Muscle of leg (tissue), 11 donors: ENCODE data around the gene CEPT1. TPM values are rescaled to one million over a fixed set of nuclear protein-coding genes. Genes with fewer than 3 reads are reported as not detected.
A peak's percentile ranks its signal among the peaks of the same experiment; 100 is the strongest.

Experiments
- DNase-seq: peaks from one replicate; pipeline ENCODE4 v3.0.0; 2013
- H3K27ac ChIP-seq: one replicate; pipeline ENCODE4 v1.5.1; 2013; ENCODE audit warnings: mild to moderate bottlenecking, low read length, control low read depth
- H3K27me3 ChIP-seq: one replicate; pipeline ENCODE4 v1.6.1; 2013; ENCODE audit warnings: low read length; ENCODE audit not compliant: control insufficient read depth, insufficient read depth
- H3K36me3 ChIP-seq: one replicate; pipeline ENCODE4 v1.6.1; 2013; ENCODE audit warnings: low read length; ENCODE audit not compliant: control insufficient read depth, insufficient read depth
- H3K4me1 ChIP-seq: one replicate; pipeline ENCODE4 v1.6.1; 2013; ENCODE audit warnings: low read length; ENCODE audit not compliant: control insufficient read depth, insufficient read depth
- H3K4me3 ChIP-seq: one replicate; pipeline ENCODE4 v1.5.1; 2013; ENCODE audit warnings: low read length, control low read depth
- H3K9me3 ChIP-seq: replicated peaks from 2 replicates; pipeline ENCODE4 v1.6.1; 2013; ENCODE audit warnings: low read depth, low read length; ENCODE audit not compliant: control insufficient read depth
- WGBS: methylation state at CpG from one replicate; pipeline ENCODE4 v1.1.5; 2013; ENCODE audit warnings: missing lambda C conversion rate; ENCODE audit not compliant: insufficient coverage; 5-methylcytosine and 5-hydroxymethylcytosine counted together
- polyA plus RNA-seq, 8 donors: library from polyadenylated mRNA; unstranded; fragments of 120-200 nt; gene quantifications; one replicate each; pipeline versions ENCODE4 v1.2.1 to v1.2.3, GENCODE V29; 2013; ENCODE audit warnings: inconsistent platforms in 1 of 8, low replicate concordance in 1 of 8; ENCODE audit not compliant: insufficient read length in 8 of 8, insufficient read depth in 1 of 8
- total RNA-seq: library from RNA; stranded (reverse); fragments of 120-200 nt; gene quantifications from one replicate; pipeline ENCODE4 v1.2.4, GENCODE V29; 2013

CEPT1 gene
- total and polyA plus RNA-seq, 9 donors: 17.7 to 26.2 (median 24.4) TPM

GRCh38 chr1:111227434-111227833 is 87.4 kb downstream of the CEPT1 start, which contains the start of gene CHI3L2:
TSS of gene CHI3L2 (plus strand) at chr1:111227713. CDS start at chr1:111227730, 17 bp downstream.
- H3K4me1 ChIP-seq: no peaks in the 10 kb centered on the region
- DNase-seq: no peak
- H3K36me3 ChIP-seq: no peaks in the 10 kb centered on the region
- no peak within 1 kb of the TSS for H3K4me3 ChIP-seq
- H3K27ac ChIP-seq: no peak within 1 kb of the TSS
- WGBS: 79% methylated on average over 2 of the region's 3 CpGs
- no peaks in the 10 kb centered on the region for H3K27me3 ChIP-seq
- H3K9me3 ChIP-seq: no peaks in the 10 kb centered on the region

GRCh38 chr1:111227851-111228747 is 88.1 kb downstream of the CEPT1 start:
- no peaks in the 10 kb centered on the region for H3K9me3 ChIP-seq
- no peaks in the 10 kb centered on the region for H3K36me3 ChIP-seq
- no peaks in the 10 kb centered on the region for H3K4me1 ChIP-seq
- peak; percentile 29 for DNase-seq
- H3K27ac ChIP-seq: no peak overlapping the region
- WGBS: no CpG with 5 or more reads among the region's 6 CpGs
- no peak overlapping the region for H3K4me3 ChIP-seq
- no peaks in the 10 kb centered on the region for H3K27me3 ChIP-seq

- DNase-seq: no peak
- Histone ChIP-seq H3K9me3 (no peaks in the 10 kb centered on the region), H3K27me3 (no peaks in the 10 kb centered on the region), H3K4me3 (no peak overlapping the region), H3K27ac (no peak overlapping the region), H3K4me1 (no peaks in the 10 kb centered on the region), H3K36me3 (no peaks in the 10 kb centered on the region)
- no CpG with 5 or more reads among the region's 2 CpGs for WGBS
Measured at GRCh38 chr1:111228748-111229126, 88.7 kb downstream of the CEPT1 start.

GRCh38 chr1:111232134-111232533 is 92.1 kb downstream of the CEPT1 start:
- Histone ChIP-seq H3K36me3 (no peaks in the 10 kb centered on the region), H3K4me3 (no peak overlapping the region), H3K9me3 (no peaks in the 10 kb centered on the region), H3K27me3 (no peaks in the 10 kb centered on the region), H3K4me1 (no peaks in the 10 kb centered on the region), H3K27ac (no peak overlapping the region)
- no peak for DNase-seq
- no CpG with 5 or more reads among the region's 3 CpGs for WGBS

GRCh38 chr1:111234258-111234657 is 94.2 kb downstream of the CEPT1 start:
- Histone ChIP-seq H3K4me3 (no peak overlapping the region), H3K9me3 (no peaks in the 10 kb centered on the region), H3K4me1 (no peaks in the 10 kb centered on the region), H3K36me3 (no peaks in the 10 kb centered on the region), H3K27ac (no peak overlapping the region), H3K27me3 (no peaks in the 10 kb centered on the region)
- 81% methylated on average over 4 of the region's 4 CpGs for WGBS
- no peak for DNase-seq

Other genes with a start within 250 kb of the CEPT1 start
- 6.6 TPM for gene LRIF1, start 176.3 kb upstream of the CEPT1 start, total RNA-seq
- gene LRIF1, start 176.3 kb upstream of the CEPT1 start, polyA plus RNA-seq: 1 to 10 TPM; 6.2 to 8.5 (median 7.3) TPM
- 31.4 TPM for gene DRAM2, start 130 bp upstream of the CEPT1 start, total RNA-seq
- gene DRAM2, start 130 bp upstream of the CEPT1 start, polyA plus RNA-seq: 10 to 100 TPM; 34.5 to 45.0 (median 39.5) TPM
- 2.5 TPM for gene DENND2D, start 60.4 kb downstream of the CEPT1 start, total RNA-seq
- 1 to 10 TPM in 6 of 8 donors, under 1 TPM in 2; 0.94 to 3.2 (median 1.3) TPM for gene DENND2D, start 60.4 kb downstream of the CEPT1 start, polyA plus RNA-seq
- 0.09 TPM for gene CHI3L2, start 87.5 kb downstream of the CEPT1 start, total RNA-seq
- gene CHI3L2, start 87.5 kb downstream of the CEPT1 start, polyA plus RNA-seq: under 1 TPM in 5 of 8 donors, not detected in 3; 0.06 to 0.31 (median 0.23) TPM
- not detected for gene CHIA, start 150.6 kb downstream of the CEPT1 start, total RNA-seq
- gene CHIA, start 150.6 kb downstream of the CEPT1 start, polyA plus RNA-seq: not detected